Measurements from ENCODE around the gene VAV3. TPM values are rescaled to one million over a fixed set of nuclear protein-coding genes. Genes with fewer than 3 reads are reported as not detected.
A peak's percentile ranks its signal among the peaks of the same experiment; 100 is the strongest.
"Not testable (repeated sequence)": the region's sequence is repeated elsewhere in the genome, so short reads cannot be mapped to it uniquely, and the experiment has no call there.

The VAV3 gene
- total RNA-seq, 2 experiments from 2014 or later, result 1.2 to 1.3 TPM

DNA sequence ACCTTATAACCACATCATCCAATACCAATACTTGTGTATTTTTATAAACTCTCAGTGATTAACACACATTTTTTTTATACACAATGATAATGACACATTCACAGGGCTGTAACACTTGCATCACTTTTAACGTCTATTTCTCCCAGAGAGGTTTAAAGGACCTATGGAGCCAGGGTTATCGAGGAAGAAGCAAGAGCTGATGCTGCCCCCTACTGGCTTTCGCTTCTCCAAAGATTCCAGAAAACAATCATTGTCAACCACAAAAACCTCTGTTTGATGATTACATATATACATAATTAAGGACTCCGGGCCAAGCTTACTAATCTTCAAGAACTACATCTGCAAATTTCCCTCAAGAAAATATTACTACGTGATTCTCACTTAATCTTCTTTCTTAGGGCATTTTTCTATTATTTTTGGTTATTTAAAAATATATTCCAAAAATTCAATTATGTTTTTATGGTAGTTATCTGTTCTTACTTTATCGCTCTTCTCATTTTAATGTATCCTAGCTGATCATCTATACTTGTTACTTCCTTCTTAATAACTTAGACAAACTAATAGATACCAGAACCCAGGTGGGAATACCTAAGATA, 214.5 kb downstream of the VAV3 start:
- Mint-ChIP-seq H3K9me3 (no peaks in the 10 kb centered on the region), H3K36me3 (ENCODE audit: low read depth) (no peaks in the 10 kb centered on the region), H3K27ac (no peak overlapping the region), H3K4me1 (no peaks in the 10 kb centered on the region), H3K27me3 (no peaks in the 10 kb centered on the region), H3K4me3 (no peak overlapping the region)
- ChIA-PET POLR2A (interaction anchor here (0.6 kb wide), 1 partner anchor 36 kb away, joined by 6 read pairs; no protein-coding TSS in a partner anchor), CTCF (no interaction called here)
- peak; percentile 40 for DNase-seq

DNA sequence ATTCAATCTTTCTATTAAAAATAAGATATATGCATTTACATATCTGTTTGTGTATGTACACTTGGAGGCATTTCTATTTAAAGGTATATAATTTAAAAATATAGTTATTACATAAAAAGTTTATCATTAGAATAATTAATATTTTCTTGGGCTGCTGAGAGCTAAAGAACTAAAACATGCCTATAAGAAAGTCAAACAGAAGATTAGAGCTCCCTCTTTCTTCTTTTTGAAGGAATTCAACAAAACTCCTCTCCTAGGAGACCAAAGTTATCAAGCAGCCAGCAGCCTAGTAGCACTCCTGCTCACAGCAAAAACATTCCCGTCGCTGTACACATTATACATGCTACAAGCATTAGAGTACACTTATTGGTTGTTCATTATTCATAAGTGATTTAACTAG, 216.4 kb downstream of the VAV3 start:
- no peaks in the 10 kb centered on the region for H3K36me3 Mint-ChIP-seq (ENCODE audit: low read depth)
- H3K4me3 Mint-ChIP-seq, result no peak overlapping the region
- H3K27ac Mint-ChIP-seq, result no peak overlapping the region
- no peaks in the 10 kb centered on the region for H3K9me3 Mint-ChIP-seq
- H3K4me1 Mint-ChIP-seq, result no peaks in the 10 kb centered on the region
- CTCF ChIA-PET, result no interaction called here
- POLR2A ChIA-PET, result no interaction called here
- DNase-seq, result no peak
- H3K27me3 Mint-ChIP-seq, result no peaks in the 10 kb centered on the region

DNA sequence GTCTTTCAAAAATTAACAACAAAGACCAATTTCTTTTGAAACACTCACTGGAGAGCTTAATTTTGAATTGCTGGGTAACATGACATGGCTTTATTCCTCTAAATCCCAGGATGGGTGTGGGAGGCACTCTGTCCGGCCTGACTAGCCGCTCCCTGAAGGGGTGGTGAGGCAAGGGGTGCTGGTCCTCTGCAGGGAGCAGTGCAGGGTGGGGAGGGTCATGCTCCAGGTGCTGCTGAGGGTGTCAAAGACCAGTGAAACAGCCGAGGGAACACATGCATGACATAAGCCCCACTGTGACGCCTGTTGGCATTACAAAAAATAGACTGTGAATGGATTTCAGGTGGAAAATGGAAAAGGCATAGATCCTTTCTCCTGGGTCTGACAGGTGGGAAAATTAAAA, 223.7 kb downstream of the VAV3 start:
- Mint-ChIP-seq H3K27me3 (no peaks in the 10 kb centered on the region), H3K4me3 (no peak overlapping the region), H3K9me3 (no peaks in the 10 kb centered on the region), H3K4me1 (no peaks in the 10 kb centered on the region), H3K27ac (no peak overlapping the region), H3K36me3 (ENCODE audit: low read depth) (peaks cover 2% of the 10 kb centered on the region)
- no peak for DNase-seq
- ChIA-PET POLR2A (no interaction called here), CTCF (no interaction called here)

DNA sequence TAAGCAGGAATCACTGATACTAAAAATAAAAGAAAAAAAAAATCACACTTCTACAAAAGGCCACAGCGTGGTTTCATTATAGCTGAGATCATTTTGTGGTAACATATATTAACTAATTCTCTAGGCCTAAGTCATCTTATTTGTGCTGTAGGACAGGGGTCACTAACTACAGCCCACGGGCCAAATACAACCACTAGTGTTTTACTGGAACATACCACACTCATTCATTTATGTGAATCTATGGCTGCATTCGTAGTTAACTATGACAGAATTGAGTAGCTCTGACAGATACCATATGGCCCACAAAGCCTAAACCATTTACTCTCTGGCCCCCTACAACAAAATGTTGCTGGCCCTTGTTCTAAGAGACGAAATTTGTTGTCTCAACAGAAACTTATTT, 224.4 kb downstream of the VAV3 start:
- Mint-ChIP-seq H3K4me3 (no peak overlapping the region), H3K9me3 (no peaks in the 10 kb centered on the region), H3K27ac (no peak overlapping the region), H3K4me1 (no peaks in the 10 kb centered on the region), H3K36me3 (ENCODE audit: low read depth) (peaks cover 2% of the 10 kb centered on the region), H3K27me3 (no peaks in the 10 kb centered on the region)
- ChIA-PET CTCF (interaction anchor here (0.6 kb wide), 1 partner anchor 37 kb away, joined by 4 read pairs; no protein-coding TSS in a partner anchor), POLR2A (no interaction called here)
- DNase-seq, result no peak

GRCh38 chr1:107739651-107740050, 225.3 kb downstream of the VAV3 start:
- H3K27ac Mint-ChIP-seq, result no peak overlapping the region
- POLR2A ChIA-PET, result no interaction called here
- no peak overlapping the region for H3K4me3 Mint-ChIP-seq
- peaks cover 2% of the 10 kb centered on the region for H3K36me3 Mint-ChIP-seq (ENCODE audit: low read depth)
- CTCF ChIA-PET, result no interaction called here
- no peak for DNase-seq
- no peaks in the 10 kb centered on the region for H3K27me3 Mint-ChIP-seq
- H3K4me1 Mint-ChIP-seq, result no peaks in the 10 kb centered on the region
- H3K9me3 Mint-ChIP-seq, result no peaks in the 10 kb centered on the region

DNA sequence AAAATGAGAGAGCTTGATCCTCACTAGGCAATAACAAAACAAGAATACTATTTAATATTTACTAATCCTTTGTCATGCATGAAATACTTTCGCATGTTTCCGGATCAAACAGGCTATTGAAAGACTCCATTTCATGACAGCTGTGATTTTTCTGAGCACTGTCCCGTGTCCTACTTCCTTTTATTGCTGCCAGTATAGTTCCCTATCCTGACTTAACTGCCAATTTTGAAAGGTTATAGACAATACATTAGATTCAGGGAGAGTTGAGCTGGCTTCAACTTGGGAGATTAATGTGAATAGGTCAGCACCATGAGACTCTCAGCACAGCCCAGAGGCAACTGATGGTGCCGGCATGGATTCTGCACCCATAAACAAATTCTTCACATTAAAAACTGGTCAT, 225.8 kb downstream of the VAV3 start:
- DNase-seq, result no peak
- no peaks in the 10 kb centered on the region for H3K27me3 Mint-ChIP-seq
- peaks cover 2% of the 10 kb centered on the region for H3K36me3 Mint-ChIP-seq (ENCODE audit: low read depth)
- ChIA-PET POLR2A (no interaction called here), CTCF (no interaction called here)
- H3K4me1 Mint-ChIP-seq, result no peaks in the 10 kb centered on the region
- no peak overlapping the region for H3K4me3 Mint-ChIP-seq
- H3K27ac Mint-ChIP-seq, result no peak overlapping the region
- peaks cover under 1% of the 10 kb centered on the region for H3K9me3 Mint-ChIP-seq

GRCh38 chr1:107733401-107733800, 231.6 kb downstream of the VAV3 start:
- H3K9me3 Mint-ChIP-seq; H3K4me1 Mint-ChIP-seq; H3K36me3 Mint-ChIP-seq (ENCODE audit: low read depth); H3K27ac Mint-ChIP-seq; H3K4me3 Mint-ChIP-seq; H3K27me3 Mint-ChIP-seq; DNase-seq; CTCF ChIA-PET; POLR2A ChIA-PET: not testable (repeated sequence)

DNA sequence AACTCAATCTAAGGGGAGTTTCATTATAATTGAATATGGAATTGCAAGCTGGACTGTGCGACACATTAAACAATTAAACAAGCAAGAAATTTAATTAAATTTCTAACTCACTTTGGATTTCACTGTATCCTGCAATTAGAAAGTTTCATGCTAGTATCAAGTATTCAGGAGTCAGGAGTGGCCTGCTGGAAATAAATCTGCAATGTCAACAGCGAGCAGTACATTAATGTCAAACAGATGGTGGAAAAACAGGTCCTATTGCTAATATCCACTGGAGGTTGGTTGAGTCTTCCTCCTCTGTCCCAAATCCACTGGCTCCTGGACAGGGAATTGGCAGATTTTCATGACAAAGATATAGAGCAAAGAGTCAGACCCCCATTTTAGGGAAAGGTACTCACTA, 237.1 kb downstream of the VAV3 start:
- H3K27ac Mint-ChIP-seq, result no peak overlapping the region
- no peak overlapping the region for H3K4me3 Mint-ChIP-seq
- ChIA-PET CTCF (no interaction called here), POLR2A (no interaction called here)
- no peaks in the 10 kb centered on the region for H3K27me3 Mint-ChIP-seq
- DNase-seq, result no peak
- H3K4me1 Mint-ChIP-seq, result no peaks in the 10 kb centered on the region
- no peaks in the 10 kb centered on the region for H3K9me3 Mint-ChIP-seq
- no peaks in the 10 kb centered on the region for H3K36me3 Mint-ChIP-seq (ENCODE audit: low read depth)

DNA sequence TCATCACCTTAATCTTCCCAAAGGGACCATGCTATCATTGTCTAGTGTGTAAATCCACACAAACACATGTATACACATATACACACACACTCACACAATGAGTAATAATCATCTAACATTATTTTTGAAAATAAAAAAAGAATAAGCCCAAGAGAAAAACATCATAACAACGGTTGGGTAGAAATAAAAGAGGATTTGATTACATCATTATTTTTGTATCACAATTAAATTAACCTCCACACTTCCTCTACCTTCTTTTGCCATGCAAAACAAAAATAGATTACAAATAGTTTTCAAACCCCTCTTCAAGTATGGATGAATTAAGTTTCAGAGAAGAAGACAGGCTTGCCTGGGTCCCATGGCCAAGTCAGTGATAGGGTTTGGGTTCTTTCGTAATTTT, 238.1 kb downstream of the VAV3 start:
- H3K27ac Mint-ChIP-seq, result no peak overlapping the region
- POLR2A ChIA-PET, result no interaction called here
- CTCF ChIA-PET, result no interaction called here

GRCh38 chr1:107724648-107725047, 240.3 kb downstream of the VAV3 start:
- Mint-ChIP-seq H3K4me1 (no peaks in the 10 kb centered on the region), H3K4me3 (no peak overlapping the region), H3K27me3 (no peaks in the 10 kb centered on the region)

More for the DNA sequence above, 238.1 kb downstream of the VAV3 start:
- Mint-ChIP-seq H3K36me3 (ENCODE audit: low read depth) (no peaks in the 10 kb centered on the region), H3K4me1 (no peaks in the 10 kb centered on the region), H3K9me3 (no peaks in the 10 kb centered on the region), H3K27me3 (no peaks in the 10 kb centered on the region), H3K4me3 (no peak overlapping the region)
- no peak for DNase-seq

GRCh38 chr1:107720210-107720609, 244.8 kb downstream of the VAV3 start:
- H3K9me3 Mint-ChIP-seq; H3K4me3 Mint-ChIP-seq; H3K27ac Mint-ChIP-seq; CTCF ChIA-PET; H3K4me1 Mint-ChIP-seq; H3K36me3 Mint-ChIP-seq (ENCODE audit: low read depth); DNase-seq; POLR2A ChIA-PET; H3K27me3 Mint-ChIP-seq: not testable (repeated sequence)

More at GRCh38 chr1:107724648-107725047, 240.3 kb downstream of the VAV3 start:
- CTCF ChIA-PET, result no interaction called here
- DNase-seq, result no peak
- no peaks in the 10 kb centered on the region for H3K9me3 Mint-ChIP-seq
- H3K36me3 Mint-ChIP-seq (ENCODE audit: low read depth), result no peaks in the 10 kb centered on the region
- H3K27ac Mint-ChIP-seq, result no peak overlapping the region
- POLR2A ChIA-PET, result no interaction called here

DNA sequence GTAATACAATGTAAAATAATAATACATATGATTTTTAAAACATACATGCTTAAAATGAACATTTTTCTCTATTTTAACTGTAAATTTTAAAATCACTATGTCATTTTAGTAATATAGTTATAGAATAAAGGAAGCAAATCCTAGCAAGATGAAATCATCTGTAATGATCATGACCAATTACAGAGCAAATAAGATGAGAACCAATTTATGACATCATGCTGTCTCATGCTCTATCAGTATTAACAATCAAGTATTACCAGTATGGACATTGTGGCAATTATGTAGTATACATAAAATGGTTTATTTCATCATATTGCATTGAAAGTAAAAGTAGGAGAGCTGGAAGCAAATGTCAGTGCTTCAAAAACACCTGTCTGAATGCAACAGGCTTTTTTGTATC, 255.0 kb downstream of the VAV3 start:
- CTCF ChIA-PET, result no interaction called here
- Mint-ChIP-seq H3K9me3 (no peaks in the 10 kb centered on the region), H3K27me3 (no peaks in the 10 kb centered on the region), H3K36me3 (ENCODE audit: low read depth) (no peaks in the 10 kb centered on the region), H3K27ac (no peak overlapping the region), H3K4me3 (no peak overlapping the region), H3K4me1 (no peaks in the 10 kb centered on the region)
- POLR2A ChIA-PET, result no interaction called here
- DNase-seq, result no peak

GRCh38 chr1:107707111-107707510, 257.9 kb downstream of the VAV3 start:
- Mint-ChIP-seq H3K27ac (no peak overlapping the region), H3K4me1 (no peaks in the 10 kb centered on the region), H3K27me3 (no peaks in the 10 kb centered on the region), H3K36me3 (ENCODE audit: low read depth) (no peaks in the 10 kb centered on the region), H3K4me3 (no peak overlapping the region), H3K9me3 (no peaks in the 10 kb centered on the region)
- ChIA-PET POLR2A (no interaction called here), CTCF (no interaction called here)
- DNase-seq, result no peak

GRCh38 chr1:107706182-107706581, 258.8 kb downstream of the VAV3 start:
- Mint-ChIP-seq H3K4me1 (no peaks in the 10 kb centered on the region), H3K9me3 (no peaks in the 10 kb centered on the region), H3K27ac (no peak overlapping the region), H3K36me3 (ENCODE audit: low read depth) (no peaks in the 10 kb centered on the region), H3K4me3 (no peak overlapping the region), H3K27me3 (no peaks in the 10 kb centered on the region)
- no peak for DNase-seq
- POLR2A ChIA-PET, result no interaction called here
- CTCF ChIA-PET, result no interaction called here
